Stimulated activated CD4-positive, alpha-beta T cell treated with anti-CD3 and anti-CD28 coated beads, Interleukin-4, amount 100 ng/mL, for 24 hours (primary cell): ENCODE results near the gene PILRB.
"Not testable (repeated sequence)": the region's sequence is repeated elsewhere in the genome, so short reads cannot be mapped to it uniquely, and the experiment has no call there.

Experiments used
- DNase-seq: peaks from one replicate; pipeline ENCODE4 v3.0.0-alpha.2; 2020

PILRB gene

DNA sequence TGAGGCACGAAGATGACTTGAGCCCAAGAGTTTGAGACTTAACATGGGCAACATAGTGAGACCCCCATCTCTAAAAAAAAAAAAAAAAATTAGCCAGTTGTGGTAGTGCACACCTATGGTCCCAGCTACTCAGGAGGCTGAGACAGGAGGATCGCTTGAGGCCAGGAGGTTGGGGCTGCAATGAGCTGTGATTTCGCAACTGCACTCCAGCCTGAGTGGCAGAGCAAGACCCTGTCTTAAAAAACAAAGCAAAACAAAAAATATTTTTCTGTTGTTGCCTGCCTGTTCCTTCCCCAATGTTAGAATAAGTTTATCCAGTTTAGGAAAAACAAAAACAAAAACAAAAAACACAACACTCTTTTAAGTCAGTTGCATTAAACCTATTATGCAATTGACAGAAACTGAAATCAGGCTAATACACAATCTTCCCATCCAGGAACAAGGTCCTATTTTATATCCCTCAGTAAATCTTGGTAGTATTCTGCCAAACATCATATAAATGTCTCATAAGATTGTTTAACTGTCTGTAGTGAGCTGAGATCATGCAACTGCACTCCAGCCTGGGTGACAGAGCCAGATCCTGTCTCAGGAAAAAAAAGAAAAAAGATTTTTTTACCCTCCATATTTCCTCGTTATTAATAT is 20.3 kb downstream of the PILRB start:
- DNase-seq = no peak

DNA sequence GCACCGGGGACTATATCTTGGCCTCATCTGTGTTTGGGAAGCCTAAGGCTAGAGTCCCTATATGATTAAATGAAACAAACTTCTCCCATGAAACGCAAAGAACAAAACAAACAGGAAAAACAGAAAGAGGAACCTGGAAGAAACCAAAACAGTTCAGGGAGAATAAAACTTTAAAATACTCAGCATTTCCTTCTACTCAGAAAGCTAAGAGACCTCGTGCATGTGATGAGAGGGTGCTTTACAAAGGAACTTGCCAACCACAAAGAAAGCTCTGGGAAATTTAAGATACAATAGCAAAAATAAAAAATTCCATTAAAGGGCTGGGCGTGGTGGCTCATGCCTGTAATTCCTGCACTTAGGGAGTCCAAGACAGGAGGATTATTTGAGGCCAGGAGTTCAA is 22.3 kb downstream of the PILRB start:
- no peak for DNase-seq

DNA sequence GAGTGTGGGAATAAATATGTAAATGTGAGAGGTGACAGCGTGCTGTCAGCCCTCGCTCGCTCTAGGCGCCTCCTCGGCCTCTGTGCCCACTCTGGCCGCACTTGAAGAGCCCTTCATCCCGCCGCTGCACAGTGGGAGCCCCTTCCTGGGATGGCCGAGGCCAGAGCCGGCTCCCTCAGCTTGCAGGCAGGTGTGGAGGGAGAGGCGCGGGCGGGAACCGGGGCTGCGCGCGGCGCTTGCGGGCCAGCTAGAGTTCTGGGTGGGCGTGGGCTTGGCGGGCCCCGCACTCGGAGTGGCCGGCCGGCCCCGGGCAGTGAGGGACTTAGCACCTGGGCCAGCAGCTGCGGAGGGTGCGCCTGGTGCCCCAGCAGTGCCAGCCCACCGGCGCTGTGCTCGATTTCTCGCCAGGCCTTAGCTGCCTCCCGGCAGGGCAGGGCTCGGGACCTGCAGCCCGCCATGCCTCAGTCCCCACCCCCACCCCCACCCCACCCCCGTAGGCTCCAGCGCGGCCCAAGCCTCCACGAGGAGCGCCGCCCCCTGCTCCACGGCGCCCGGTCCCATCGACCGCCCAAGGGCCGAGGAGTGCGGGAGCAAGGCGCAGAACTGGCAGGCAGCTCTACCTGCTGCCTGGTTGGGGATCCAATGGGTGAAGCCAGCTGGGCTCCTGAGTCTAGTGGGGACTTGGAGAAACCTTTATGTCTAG is 23.8 kb downstream of the PILRB start:
- DNase-seq = not testable (repeated sequence)

DNA sequence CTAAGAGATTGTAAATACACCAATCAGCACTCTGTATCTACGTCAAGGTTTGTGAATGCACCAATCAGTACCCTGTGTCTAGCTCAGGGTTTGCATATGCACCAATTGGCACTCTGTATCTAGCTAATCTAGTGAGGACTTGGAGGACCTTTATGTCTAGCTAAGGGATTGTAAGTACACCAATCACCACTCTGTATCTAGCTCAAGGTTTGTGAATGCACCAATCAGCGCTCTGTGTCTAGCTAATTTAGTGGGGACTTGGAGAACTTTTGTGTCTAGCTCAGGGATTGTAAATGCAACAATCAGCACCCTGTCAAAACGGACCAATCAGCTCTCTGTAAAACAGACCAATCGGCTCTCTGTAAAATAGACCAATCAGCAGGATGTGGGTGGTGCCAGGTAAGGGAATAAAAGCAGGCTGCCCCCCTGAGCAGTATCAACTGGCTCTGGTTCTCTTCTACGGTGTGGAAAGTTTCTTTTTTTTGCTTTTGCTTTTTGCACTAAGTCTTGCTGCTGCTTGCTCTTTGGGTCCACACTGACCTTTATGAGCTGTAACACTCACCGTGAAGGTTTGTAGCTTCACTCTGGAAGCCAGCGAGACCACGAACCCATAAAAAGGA is 24.4 kb downstream of the PILRB start:
- DNase-seq = not testable (repeated sequence)

DNA sequence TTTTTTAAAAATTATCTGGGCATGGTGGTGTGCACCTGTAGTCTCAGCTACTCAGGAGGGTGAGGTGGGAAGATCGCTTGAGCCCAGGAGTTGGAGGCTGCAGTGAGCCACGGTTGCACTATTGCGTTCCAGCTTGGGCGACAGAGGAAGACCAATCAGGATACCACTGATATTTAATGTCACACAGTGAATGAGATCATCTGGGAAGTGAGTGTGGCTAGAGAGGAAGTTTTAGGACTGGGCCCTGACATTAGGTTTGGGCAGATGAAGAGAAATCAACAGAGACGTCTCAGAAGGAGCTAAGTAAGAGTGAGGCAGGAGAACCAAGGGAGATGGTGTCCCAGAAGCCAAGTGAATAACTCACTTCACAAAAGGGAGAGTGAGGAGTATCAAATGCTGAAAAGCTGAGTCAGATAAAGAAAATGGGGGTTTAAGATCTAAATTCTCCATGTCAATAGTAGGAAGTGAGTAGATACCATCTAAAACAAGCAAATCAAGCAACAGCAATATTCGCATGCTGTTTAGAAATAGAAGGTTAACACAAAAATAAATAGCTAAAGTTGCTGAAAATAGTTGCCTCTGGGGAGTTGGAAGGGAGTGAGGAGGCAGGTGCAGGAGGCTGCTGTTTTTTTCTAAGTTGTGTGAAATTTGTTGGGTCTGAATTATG is 26.8 kb downstream of the PILRB start:
- DNase-seq = no peak

DNA sequence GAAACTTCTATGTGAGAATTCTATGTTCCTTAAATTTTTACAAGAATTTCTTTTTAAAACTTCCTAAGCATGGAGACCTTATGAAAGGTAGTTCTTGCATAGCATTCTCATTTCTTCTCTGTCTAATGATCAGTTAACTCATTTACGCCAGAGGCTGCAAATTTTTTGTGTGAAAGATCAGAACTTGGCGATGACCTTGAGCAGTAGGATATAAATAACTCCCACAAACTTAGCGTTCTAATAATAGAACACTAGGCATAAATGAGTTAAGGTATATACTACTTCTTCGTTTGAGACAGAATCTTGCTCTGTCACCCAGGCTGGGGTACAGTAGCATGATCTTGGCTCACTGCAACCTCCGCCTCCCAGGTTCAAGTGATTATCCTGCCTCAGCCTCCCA is 29.0 kb downstream of the PILRB start:
- DNase-seq = no peak

DNA sequence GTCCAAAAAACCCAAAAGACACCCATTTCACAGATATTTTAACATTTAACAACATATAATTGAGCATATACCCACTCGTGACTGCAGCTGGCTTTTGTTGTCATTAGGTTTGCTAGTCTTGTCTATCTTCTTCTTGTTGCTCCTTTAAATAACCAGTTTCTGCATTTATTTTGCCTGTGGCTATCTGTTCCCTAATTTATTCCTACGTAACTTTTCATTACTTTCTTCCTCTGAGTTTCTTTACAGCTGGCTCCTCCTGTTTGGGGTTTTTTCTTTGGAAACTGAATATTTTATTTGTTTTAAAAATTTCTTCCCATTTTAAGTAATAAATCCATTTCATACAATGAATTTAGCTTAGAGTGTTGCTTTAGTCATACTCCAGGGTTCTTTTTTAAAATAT is 29.8 kb downstream of the PILRB start:
- no peak for DNase-seq

DNA sequence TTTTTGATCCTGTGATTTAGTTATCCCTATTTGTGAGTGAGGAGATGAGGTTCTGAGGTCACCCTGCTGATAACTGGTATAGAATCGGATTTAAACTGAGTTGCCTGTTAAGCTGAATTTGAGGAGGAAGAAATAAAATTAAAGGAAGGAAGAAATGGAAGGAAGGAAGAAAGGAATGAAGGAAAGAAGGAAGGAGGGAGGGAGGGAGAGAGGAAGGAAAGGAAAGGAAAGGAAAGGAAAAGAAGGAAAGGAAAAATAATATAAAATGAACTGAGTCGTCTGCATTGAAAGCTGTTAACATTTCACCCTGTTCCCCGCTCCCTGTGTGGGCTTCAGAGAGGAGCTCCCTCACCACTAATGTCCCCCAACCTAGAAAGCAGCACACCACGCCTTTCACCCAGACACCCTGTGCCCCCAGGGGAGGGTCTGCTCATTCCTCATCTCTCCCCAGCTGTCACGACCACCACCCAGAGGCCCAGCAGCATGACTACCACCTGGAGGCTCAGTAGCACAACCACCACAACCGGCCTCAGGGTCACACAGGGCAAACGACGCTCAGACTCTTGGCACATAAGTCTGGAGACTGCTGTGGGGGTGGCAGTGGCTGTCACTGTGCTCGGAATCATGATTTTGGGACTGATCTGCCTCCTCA is 31.6 kb downstream of the PILRB start:
- DNase-seq = no peak

DNA sequence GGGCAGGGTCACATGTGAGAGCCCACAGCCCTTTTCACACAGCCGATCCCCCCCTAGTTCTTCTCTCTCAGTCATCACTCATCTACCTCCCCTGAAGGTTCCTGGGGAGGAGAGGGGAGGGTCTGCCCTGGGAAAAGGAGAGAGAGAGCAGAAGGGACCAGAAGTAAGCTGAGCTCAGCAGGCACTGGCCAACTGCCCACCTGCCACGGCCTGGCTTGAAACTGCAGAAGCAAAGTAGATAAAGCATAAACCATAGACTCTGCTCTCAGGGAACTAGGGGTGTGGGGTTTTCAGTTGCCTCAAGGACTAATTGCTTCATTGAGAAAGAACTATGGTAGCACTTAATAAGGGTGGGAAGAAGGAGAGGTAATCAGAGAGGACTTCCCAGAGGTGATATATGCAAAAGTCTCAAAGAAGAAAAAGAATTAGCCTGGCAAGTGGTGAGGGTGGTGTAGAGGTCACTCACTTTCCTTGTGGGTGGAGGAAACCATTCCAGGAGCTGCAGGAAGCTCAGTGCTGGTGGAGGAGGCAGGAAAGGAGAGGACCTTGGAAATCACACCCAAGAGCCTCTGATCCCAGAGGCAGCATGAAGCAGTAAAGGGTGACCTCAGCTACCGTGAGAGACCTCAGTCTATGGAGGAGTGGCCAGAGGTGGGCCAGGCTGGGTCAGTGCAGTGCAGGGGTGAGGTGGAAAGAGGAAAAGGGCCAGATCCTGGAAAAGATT is 32.5 kb downstream of the PILRB start:
- DNase-seq = no peak

DNA sequence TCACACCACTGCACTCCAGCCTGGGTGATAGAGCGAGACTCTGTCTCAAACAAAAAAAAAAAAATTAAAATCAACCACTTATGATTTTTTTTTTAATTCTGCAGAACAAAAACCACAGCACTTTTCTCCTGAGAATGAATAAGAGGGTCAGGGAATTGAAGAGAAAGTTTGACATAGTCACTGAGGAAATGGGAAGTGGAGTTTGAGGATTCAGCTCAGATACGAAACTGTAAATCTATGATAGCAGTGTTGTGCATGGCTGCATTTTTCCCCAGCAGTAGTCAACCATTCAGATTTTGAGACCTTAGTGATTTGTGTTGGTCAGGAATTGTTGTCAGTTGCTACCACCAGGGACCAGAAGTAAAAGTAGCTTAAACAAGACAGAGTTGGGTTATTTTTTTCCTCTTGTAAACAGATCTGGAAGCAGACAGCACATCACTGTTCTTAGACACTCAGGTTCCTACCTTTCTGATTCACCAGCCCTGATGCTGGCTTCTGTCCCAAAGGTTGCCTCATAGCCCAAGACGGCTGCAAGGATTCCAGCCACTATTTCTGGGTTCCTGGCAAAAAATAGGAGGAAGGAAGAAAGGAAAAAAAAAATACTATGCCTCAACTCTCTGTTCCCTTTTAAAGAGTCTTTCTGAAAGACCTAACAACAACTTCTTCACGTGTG is 35.5 kb downstream of the PILRB start:
- DNase-seq = no peak

DNA sequence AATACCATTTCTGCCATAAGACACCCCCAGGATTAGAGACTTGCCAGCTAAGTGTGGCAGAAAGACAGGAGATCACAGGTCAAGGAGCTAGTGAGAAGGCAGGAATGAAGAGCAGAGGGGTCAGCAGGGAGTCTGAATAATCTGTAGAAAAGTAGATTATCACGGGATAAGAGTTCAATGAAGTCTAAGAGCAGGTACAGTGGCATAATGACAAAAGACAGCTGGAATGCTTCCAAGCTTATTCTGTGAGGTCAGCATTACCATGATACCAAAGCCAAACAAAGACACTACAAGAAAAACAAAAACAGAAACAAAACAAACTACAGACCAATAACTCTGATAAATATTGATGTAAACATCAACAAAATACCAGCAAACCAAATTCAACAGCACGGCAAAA is 36.2 kb downstream of the PILRB start:
- no peak for DNase-seq

DNA sequence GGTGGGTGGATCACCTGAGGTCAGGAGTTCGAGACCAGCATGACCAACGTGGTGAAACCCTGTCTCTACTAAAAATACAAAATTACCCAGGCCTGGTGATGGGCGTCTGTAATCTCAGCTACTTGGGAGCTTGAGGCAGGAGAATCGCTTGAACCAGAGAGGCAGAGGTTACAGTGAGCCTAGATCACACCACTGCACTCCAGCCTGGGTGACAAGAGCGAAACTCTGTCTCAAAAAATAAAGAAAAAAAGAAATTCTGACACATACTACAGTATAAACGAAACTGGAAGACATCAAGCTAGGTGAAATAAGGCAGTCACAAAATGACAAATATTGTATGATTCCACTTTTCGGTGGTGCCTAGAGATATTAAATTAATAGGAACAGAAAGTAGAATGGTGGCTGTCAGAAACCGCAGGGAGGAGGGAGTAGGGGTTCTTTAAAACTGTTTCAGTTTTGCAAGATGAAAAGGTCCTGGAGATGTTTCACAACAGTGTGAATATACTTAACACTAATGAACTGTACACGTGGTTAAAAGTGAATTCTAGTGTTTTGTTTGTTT is 38.6 kb downstream of the PILRB start:
- DNase-seq = peak; percentile 72

DNA sequence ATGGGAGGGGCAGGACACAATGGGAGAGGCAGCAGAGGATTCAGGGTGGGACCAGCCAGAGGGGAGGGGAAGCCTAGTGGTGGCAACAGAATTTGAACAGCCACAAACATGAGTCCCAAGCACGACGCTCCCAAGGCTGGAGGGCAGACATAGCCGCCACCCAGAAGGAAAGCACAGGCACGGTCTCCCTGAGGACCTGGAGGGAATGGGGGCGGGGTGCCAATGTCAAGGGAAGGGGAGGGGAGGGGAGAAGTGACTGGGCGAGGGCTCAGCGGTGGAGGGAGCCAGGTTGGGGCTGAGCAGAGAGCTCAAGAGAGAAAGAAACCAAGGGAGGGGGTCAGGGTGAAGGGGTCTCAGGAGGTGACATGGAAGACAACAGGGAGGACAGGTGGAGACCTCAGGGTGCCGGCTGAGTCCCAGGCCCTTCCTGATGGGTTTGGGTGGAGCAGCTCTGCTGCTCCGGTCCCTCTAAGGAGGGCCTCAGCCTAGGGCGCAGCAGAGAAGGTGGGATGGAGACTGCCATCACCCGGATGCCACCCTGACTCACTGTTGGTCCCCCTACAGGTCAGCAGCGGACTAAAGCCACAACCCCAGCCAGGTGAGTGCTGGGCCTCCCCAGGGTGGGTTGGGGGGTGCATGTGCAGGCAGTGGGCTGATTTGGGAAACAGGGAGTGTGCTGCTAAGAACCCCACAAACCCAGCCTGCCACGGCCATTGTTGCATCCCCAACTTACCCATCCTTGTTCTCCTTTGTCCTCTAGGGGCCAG is 39.6 kb downstream of the PILRB start:
- DNase-seq = no peak

DNA sequence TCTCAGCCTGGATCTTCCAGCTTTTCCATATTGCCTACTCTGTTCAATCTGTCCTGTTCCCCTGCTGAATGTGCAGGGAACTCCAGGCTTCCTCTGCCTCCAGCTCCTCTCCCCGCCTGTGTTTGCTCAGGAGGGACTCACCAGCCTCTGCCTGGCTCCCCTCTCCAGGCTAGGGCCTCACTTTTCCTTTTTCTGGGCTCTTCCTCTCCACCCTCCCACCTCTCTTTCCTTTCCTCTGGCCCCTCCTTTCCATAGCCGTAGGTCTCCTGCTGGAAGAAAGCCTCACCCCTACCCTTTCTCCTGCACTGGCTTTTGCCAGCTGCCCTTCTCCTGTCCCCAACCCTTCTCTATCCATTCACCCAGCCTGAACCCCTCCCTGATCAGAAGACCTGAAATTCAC is 40.3 kb downstream of the PILRB start:
- no peak for DNase-seq

DNA sequence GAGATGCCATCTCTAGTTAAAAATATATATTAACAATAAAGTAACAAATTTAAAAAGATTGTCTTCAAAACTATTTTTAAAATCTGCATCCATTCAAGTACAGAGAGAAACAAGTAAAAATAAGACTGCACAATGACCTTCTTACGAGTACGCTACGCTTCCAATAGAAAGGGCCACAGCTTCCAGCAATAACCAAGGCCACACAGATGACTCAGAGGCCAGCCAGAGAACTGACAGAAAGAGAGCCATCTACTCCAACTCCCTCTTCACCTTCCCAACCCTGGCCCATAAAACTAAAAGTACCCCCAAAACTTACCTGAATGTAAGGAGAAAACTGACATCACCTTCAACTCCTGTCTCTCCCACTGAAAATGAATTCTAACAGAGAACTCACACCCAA is 42.1 kb downstream of the PILRB start:
- no peak for DNase-seq

DNA sequence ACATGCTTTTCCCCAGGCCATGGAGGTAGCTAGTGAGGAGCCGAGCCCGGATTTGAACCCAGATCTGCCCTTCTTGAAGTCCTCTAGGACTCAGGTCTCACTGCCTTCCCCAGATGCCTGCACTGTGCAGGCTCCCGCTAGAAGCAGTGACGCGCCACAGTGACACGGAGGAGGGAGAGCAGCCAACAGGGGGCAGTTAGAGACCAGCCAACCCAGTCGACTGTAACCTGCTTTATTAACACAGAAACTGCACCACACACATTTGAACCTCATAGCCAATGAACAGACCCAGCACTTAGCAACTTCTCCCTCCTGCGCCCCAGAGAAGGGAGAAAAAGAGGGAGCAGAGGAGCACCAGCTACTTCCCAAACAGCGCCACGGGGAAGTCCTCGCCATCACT is 42.7 kb downstream of the PILRB start:
- peak; percentile 11 for DNase-seq

DNA sequence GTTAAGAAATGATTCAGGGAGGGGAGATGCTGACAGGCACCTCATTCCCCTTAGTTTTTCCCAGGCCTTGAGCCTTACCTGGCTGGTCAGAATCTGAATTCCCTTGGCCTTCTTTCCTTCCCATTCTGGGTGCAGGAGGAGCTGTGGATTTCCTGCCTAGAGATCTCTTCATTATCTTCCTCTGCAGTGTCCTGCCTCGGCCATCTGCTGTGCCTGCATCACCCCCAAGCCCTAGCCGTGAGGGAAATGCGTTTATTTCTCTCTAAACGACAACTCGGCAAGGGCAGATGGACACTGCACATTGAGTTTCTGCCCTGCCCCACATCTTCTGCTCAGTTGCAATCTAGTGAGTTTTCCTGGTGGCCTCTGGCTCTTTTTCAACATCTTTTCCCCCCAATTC is 43.9 kb downstream of the PILRB start:
- no peak for DNase-seq

DNA sequence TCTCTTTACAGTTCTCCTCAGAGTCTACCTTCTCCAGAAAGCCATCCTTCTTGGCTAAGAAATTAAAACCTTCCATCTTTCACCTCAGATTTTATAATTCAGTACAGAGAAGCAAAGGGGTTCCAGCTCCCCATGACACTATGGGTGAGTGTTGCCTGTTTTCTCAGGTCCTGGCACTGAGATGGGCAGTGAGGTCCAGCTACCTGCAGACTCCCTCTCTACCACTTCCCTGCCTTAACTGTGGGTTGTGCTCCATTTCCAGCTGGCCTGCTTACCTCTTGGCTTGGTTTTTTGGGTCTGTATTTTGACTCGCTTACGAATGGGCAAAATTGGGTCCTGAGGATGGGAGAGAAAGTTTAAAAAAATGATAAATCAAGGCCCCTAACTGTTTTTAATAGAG is 44.3 kb downstream of the PILRB start:
- no peak for DNase-seq

DNA sequence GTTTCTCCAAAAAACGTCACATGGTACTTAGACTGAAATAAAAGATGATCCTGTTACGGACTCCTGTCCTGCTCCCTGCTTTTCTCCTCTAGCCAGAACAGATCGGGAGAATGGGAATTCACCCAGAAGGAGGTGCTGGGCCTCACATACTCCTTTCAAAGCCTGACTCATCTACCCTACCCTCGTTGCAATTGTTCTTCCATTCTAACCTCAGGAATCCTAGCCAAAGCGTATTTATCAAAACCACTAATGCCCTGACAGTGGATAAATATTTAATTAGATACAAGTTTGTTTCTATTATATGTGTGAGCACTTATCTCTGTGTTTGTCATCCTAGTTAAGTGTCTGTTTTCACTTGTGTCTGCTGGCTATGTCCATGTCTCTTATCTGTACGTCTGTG is 48.9 kb downstream of the PILRB start:
- DNase-seq = no peak

DNA sequence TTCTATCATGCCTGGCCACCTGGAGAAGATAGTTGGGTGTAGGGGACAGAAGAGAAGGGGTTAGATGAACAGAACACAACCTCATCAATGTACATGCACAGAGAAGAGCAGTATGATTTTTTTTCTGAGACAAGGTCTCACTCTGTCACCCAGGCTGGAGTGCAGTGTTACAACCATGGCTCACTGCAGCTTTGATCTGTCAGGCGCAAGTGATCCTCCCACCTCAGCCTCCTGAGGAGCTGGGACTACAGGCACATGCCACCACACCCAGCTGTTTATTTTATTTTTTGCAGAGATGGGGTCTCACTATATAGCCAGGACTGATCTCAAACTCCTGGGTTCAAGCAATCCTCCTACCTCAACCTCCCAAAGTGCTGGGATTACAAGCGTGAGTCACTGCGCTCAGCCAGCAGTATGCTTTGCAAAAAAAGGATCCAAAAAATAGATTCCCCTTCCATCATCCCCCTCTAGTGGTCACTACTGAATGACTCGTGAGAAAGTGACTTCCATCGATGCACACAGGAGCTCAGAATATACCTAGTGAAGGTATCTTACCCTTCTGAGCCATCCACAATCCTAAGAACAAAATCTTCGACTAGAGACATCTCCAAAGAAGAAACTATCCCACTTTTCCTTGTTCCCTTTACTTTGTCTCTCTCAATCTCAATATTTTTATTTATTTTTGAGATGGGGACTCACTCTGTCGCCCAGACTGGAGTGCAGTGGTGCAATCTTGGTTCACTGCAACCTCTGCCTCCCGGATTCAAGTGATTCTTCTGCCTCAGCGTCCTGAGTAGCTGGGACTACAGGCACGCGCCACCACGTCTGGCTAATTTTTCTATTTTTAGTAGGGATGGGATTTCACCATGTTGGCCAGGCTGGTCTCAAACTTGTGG is 49.6 kb downstream of the PILRB start:
- DNase-seq = peak; percentile 62
